Sciatic nerve (tissue), 2 donors: ENCODE results near the gene STAT3. TPM values are rescaled to one million over a fixed set of nuclear protein-coding genes. Genes with fewer than 3 reads are reported as not detected.
"Not testable (repeated sequence)": the region's sequence is repeated elsewhere in the genome, so short reads cannot be mapped to it uniquely, and the experiment has no call there.

ENCODE experiments used
- ATAC-seq: fragments of 200-7000 bp; cut with Tn5 transposase; one replicate; pipeline ENCODE4 v1.9.1; 2020; ENCODE audit warnings: mild to moderate bottlenecking, moderate library complexity
- DNase-seq: peaks from one replicate; pipeline ENCODE4 v3.0.0-alpha.2; 2020; ENCODE audit warnings: low spot score
- intact Hi-C: fragments of 100-400 bp; cut with DNase I; formaldehyde crosslinking; loops from one replicate; pipeline ENCODE4 v1.14.2; 2022
- total RNA-seq: library from RNA; stranded (reverse); fragmentation: NEBNext Ultra II Directional; extraction: Animal tissue kit (Norgen Biotek cat#: 25700); gene quantifications from one replicate; pipeline ENCODE4 v1.2.1, GENCODE V29; 2021
- donor health status: DM: no; HTN: no; CAD: no.
- donor health status: DM: no; HTN: no; CAD: no.

Gene STAT3
- total RNA-seq, 1 donor from 2014 or later, result 284 TPM

DNA sequence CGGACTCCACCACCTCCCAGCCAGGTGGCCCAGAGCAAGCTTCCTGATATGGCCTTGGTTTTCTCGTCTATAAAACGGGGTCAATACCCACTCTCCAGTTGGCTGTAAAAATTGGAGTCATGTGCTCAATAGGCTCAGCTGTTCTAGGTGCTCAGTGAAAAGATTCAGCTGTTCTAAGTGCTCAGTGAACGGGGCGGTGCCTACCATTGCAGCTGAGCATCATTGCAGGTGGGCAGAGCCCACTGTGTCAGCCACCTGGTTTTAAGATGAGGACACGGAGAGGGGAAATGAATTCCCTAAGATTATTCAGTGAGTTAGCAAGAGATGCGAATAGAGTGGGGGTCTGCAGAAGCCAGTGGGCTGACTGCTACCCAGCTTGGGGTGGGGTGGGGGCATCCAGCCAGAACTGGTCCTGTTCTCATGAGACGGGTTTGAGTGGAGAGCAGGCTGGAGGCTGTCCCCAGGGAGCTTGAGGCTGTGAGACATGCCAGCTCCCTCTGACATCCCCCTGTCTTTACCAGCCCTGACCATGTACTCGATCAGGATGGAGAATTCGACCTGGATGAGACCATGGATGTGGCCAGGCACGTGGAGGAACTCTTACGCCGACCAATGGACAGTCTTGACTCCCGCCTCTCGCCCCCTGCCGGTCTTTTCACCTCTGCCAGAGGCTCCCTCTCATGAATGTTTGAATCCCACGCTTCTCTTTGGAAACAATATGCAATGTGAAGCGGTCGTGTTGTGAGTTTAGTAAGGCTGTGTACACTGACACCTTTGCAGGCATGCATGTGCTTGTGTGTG lies 78.1 kb downstream of the STAT3 start:
- DNase-seq (no peak), ATAC-seq (no peak)
- intact Hi-C loops, result loop anchor here (5.0 kb wide), 1 partner anchor 1777 kb away; no protein-coding TSS in a partner anchor

DNA sequence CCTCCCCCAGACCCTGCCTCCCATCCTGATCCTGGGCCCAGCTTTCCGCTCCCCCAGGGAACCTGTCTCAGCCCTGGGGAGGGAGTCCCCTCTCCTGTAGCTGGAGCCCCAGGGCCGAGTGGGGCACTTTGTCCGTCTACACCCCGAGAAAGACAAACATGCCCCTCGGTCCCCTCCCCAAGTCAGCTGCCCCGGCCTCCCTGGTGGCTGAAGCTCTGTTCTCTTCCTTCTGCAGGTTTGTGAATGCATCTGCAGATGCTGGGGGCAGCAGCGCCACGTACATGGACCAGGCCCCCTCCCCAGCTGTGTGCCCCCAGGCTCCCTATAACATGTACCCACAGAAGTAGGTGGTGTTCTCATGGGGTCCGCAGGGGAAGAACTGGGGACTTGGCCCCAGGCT lies 79.1 kb downstream of the STAT3 start:
- intact Hi-C loops, result loop anchor here (5.0 kb wide), 1 partner anchor 1778 kb away; no protein-coding TSS in a partner anchor
- ATAC-seq (no peak), DNase-seq (no peak)

DNA sequence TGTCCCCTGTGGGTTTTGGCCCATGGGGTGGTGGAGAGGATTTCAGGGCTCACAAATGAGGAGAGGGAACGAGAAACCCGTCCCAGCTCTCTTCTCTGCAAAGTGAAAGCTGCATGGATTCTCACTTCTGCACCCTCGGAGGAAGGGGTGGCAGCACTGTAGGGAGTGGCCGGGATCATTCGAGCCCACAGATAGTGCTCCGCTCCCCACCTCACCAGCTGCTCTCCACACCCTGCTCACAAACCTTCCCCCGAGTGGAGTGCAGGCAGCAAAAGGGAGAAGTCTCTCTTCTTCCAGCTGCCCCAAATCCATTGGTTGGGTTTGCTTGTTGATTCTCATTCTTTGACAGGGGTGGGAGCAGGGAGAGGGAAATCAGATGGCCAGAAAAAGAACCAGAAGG lies 79.8 kb downstream of the STAT3 start:
- intact Hi-C loops, result loop anchor here (5.0 kb wide), 1 partner anchor 1779 kb away; no protein-coding TSS in a partner anchor
- DNase-seq (no peak), ATAC-seq (no peak)

DNA sequence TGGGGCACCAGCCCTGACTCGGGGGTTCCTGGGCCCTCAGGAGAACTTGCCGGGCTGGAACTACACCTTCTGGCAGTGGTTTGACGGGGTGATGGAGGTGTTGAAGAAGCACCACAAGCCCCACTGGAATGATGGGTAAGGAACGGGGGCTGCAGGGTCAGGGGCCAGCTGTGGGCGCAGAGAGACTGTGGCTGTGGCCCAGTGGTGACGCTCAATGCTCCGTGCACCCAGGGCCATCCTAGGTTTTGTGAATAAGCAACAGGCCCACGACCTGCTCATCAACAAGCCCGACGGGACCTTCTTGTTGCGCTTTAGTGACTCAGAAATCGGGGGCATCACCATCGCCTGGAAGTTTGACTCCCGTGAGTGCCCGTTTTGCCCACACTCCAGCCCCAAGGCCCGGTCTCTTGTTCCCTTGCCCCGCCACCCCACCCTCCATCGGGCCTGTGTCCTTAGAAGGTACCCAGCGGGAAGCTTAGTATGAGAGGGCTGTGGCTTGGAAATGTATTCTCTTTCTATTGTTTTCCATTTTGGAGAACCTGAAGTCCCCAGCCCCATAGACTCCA lies 80.8 kb downstream of the STAT3 start:
- ATAC-seq (no peak), DNase-seq (no peak)
- intact Hi-C loops, result loop anchor here (5.0 kb wide), 1 partner anchor 1780 kb away; no protein-coding TSS in a partner anchor

DNA sequence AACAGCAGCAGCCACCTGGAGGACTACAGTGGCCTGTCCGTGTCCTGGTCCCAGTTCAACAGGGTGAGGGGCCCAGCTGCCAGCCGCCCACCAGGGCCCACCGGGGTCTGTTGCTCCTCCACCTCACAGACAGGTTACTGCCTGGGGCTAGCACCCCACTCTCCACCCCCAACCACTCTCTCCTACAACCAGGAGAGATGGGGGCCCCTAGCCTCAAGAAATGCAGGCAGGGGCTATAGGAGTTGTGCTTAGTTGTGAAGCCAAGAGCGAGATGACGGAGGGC lies 81.9 kb downstream of the STAT3 start:
- no peak for ATAC-seq
- no peak for DNase-seq
- intact Hi-C loops, result loop anchor here (5.0 kb wide), 1 partner anchor 1781 kb away; no protein-coding TSS in a partner anchor

DNA sequence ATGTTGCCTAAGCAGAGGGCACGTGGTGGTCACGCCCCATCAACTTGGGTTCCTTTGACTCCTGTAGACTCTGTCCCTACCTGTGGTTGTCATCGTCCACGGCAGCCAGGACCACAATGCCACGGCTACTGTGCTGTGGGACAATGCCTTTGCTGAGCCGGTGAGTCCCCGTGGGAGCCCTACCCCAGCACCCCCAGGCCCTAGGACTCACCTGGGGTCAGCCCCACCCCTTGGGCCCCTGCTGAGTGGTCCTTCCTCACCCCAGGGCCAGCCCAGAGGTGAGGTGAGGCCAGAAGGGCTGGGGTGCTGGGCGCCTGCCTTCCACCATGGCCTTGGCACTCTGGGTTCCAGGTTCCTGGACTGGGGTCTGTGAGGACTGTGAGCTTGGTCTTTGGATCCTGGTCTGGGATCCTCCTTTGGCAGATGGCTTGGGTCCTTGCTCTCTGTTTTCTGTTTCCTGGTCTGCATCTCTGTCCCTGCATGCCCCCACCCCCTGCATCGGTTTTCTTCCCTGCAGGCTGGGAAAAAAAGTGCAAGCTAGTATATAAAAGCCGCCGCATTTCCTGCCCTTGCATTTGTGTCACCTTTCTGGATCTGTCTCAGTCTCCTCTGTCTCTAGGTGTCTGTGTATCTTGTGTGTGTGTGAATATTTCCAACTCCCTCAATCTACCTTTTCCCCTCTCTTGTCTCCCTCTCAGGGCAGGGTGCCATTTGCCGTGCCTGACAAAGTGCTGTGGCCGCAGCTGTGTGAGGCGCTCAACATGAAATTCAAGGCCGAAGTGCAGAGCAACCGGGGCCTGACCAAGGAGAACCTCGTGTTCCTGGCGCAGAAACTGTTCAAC lies 82.5 kb downstream of the STAT3 start:
- ATAC-seq (no peak), DNase-seq (no peak)
- intact Hi-C loops, result loop anchor here (5.0 kb wide), 1 partner anchor 1782 kb away; no protein-coding TSS in a partner anchor

DNA sequence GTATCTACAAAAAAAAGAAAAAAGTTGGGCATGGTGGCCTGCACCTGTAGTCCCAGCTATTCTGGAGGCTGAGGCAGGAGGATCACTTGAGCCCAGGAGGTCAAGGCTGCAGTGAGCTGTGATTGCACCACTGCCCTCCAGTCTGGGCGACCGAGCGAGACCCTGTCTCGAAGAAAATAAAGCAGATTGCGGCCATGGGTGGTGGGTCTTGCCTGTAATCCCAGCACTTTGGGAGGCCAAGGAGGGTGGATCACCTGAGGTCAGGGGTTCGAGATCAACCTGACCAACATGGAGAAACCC lies 83.3 kb downstream of the STAT3 start:
- not testable (repeated sequence) for DNase-seq, ATAC-seq
- intact Hi-C loops, result loop anchor here (5.0 kb wide), 1 partner anchor 1782 kb away; no protein-coding TSS in a partner anchor

DNA sequence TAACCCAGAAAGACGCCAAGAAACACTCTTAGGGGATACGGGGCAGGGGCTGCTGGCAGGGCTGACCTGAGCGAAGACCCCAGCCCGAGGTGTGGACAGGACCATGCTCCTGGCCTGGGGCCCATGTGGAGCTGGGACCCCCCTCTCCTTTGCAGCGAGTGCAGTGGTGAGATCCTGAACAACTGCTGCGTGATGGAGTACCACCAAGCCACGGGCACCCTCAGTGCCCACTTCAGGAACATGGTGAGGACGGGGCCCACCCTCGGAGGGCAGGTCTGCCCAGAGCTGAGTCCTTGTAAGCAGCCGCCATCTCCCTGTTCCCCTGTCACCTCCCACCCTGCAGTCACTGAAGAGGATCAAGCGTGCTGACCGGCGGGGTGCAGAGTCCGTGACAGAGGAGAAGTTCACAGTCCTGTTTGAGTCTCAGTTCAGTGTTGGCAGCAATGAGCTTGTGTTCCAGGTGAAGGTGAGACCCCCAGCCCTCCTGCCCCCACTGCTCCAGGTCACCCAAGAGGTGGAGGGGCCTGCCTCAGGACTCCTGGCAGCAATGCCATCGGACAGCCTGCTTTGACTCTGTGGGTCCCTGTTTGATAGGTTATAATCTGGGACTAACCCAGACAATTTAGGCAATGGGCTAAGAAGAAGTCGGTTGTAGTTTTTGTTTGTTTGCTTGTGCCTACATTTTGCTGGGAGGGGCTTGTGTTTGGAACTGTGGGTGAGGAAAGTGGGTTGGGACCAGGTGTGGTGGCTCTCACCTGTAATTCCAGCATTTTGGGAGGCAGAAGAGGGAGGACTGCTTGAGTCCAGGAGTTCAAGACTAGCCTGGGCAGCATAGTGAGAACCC lies 83.8 kb downstream of the STAT3 start:
- DNase-seq, result no peak
- ATAC-seq, result no peak
- intact Hi-C loops, result loop anchor here (5.0 kb wide), 1 partner anchor 1783 kb away; no protein-coding TSS in a partner anchor

DNA sequence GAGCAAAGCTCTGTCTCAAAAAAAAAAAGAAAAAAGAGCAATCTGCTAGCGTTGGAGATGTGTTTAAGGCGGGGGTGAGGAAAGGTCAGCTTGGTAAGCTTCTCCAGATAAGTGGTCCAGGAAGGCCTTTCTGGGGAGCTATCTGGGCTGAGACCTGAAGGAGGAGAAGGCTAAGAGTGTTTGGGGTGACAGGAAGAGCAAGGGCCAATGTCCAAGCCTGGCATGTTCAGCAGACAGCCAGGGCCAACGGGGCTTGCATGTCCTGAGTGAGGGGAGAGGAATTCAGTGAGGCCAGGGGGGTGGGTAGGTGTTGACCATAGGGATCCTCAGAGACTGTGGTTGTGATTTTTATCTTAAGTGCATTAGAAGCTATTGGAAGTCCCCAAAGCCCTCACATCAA lies 84.5 kb downstream of the STAT3 start:
- intact Hi-C loops, result no loop called here
- no peak for ATAC-seq
- no peak for DNase-seq

DNA sequence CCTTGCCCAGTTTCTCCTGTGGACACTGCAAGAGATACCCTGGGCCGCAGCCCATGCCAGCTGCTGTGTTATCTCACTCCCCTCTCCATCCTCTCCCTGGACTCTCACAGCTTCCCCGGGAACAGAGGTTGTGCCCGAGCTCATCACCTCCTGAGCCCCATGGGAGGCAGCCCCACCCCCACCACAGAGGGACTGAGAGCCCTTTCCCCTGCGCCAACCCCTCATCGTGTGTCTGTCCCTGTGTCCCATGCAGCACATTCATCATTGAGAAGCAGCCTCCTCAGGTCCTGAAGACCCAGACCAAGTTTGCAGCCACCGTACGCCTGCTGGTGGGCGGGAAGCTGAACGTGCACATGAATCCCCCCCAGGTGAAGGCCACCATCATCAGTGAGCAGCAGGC lies 87.2 kb downstream of the STAT3 start:
- intact Hi-C loops, result no loop called here
- ATAC-seq (no peak), DNase-seq (no peak)

DNA sequence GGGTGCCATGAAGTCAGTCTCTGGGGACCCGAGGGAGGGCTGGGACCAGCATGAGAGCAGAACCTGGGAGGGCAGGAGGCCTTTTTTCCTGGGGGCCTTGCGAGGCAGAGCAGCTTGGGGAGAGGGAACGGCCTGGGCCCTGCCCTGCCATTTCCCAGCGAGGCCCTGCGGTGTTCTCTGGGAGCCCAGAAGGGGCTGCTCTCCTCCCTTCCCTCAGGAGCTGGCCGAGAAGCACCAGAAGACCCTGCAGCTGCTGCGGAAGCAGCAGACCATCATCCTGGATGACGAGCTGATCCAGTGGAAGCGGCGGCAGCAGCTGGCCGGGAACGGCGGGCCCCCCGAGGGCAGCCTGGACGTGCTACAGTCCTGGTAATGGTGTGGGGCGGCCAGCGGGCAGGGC lies 88.3 kb downstream of the STAT3 start:
- DNase-seq, intact Hi-C loops, ATAC-seq: not testable (repeated sequence)

DNA sequence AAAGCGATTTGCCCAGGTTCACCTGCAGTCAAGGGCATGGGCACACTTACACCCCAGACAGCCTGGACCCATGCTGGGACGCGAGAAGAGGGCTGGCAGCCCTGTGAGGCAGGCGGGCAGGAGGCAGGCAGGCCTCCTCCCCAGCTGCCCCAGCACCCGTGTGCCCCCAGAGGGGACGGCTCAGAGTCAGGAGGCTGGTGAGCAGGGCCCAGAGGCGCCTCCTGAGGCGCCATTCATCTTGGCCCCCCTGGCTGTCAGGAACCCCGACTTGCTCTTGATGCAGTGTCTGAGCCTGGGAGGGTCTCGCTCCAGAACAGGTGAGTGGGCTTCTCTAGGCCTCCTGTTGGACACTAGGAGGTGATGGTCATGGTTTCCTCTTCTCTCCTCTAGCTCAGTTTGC lies 88.9 kb downstream of the STAT3 start:
- DNase-seq, intact Hi-C loops, ATAC-seq: not testable (repeated sequence)

DNA sequence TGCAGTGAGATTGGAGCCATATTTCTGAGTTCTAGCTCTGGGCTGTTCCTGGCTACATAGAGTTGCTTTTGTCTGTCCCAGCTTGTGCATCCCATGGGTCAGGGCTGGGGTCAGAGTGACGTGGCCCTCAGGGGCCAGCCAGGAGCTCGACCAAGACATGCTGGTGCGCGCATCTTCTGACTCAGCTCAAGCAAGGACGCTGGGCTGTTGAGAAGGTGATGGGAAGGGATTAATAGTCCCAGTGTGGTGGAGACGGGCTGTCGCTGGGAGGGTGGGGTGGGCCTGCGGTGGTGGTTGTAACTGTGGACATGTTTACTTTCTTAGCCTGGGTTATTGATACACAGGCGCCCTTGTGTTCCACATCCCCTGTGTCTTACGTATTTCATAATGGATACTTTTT lies 90.5 kb downstream of the STAT3 start:
- DNase-seq, intact Hi-C loops, ATAC-seq: not testable (repeated sequence)

DNA sequence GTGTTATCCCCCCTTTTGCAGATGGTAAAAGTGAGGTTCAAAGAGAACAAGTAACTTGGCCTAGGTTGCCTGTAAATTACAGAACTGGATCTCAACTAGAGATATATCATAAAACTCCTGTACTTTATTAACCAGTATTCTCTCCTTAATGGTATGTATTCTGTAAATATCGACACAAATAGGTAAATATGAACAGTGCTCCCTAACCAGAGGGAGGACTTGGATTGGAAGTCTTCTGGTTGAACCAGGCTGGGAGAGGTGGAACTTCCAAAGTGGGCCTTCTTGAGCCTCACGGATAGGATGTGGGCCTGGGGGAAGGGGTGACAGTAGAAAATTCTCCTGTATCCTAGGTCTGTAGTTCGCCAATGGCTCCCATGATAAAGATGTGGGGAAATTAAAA lies 92.2 kb downstream of the STAT3 start:
- intact Hi-C loops, result no loop called here
- DNase-seq (no peak), ATAC-seq (no peak)

DNA sequence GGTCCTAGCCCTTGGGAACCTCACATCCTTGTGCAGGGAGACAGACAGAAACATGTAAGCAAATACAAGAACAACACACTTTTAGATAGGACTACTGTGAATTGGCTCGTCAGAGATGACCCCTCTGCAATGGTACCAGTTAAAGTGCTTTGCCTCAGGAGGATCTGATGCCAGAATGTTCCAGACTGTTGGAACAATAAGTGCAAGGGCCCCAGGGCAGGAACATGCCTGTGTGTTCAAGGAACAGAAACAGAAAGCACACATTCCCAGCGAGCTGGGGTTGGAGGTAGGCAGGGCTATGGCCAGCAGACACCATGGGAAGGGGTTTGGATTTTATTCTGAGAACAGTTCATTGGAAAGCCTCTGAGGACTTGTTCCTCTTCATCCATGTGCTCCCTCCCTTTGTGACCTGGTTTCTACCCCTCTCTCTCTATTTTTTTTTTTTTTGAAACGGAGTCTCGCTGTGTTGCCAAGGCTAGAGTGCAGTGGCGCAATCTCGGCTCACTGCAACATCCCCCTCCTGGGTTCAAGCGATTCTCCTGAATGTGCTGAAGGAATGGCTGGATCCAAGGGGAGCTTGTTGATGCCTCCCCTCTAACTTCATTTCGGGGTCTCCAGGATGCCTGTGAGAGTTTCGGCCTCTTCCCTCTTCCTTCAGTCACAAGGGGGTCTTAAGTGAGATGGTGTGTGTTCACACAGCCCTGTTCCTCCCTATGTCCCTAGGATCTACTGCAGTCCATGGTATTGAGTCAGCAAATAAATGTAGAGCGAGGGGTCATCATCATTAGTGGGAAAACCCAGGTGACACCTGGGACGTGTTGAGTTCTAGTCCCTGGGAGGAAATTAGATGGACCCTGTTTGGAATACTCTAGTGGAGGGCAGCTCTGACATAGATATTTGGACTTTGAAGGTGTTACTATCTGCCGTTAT lies 93.5 kb downstream of the STAT3 start:
- ATAC-seq (no peak), DNase-seq (no peak)
- intact Hi-C loops, result no loop called here

DNA sequence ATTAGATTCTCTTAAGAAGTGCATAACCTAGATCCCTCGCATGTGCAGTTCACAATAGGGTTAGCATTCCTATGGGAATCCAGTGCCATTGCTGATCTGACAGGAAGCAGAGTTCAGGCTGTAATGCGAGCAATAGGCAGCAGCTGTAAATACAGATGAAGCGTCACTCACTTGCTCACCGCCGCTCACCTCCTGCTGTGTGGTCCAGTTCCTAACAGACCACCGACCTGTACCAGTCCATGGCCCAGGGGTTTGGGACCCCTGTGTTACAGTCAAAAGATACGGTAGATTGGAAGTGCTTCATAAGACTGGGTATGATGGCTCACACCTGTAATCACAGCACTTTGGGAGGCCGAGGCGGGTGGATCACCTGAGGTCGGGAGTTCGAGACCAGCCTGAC lies 97.1 kb downstream of the STAT3 start:
- peak; percentile 38 for DNase-seq
- no peak for ATAC-seq
- intact Hi-C loops, result no loop called here

DNA sequence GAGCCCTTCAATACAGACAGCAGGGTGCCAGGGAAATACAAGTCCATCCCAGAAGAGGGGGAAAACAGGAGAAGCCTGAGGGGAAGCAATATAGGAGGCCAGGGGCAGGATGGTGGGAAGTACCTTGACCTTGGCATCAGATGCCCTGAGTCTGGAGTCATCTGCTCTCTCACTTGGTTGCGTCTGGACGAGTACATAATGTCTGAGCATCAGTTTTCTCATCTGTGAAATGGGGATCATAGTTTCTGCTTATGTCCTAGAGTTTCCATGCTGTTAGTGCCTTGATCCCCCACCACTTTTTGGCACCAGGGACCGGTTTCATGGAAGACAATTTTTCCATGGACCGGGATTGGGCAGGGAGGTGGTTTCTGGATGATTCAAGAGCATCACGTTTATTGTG lies 97.7 kb downstream of the STAT3 start:
- ATAC-seq, result no peak
- intact Hi-C loops, result no loop called here
- DNase-seq, result peak; percentile 37

DNA sequence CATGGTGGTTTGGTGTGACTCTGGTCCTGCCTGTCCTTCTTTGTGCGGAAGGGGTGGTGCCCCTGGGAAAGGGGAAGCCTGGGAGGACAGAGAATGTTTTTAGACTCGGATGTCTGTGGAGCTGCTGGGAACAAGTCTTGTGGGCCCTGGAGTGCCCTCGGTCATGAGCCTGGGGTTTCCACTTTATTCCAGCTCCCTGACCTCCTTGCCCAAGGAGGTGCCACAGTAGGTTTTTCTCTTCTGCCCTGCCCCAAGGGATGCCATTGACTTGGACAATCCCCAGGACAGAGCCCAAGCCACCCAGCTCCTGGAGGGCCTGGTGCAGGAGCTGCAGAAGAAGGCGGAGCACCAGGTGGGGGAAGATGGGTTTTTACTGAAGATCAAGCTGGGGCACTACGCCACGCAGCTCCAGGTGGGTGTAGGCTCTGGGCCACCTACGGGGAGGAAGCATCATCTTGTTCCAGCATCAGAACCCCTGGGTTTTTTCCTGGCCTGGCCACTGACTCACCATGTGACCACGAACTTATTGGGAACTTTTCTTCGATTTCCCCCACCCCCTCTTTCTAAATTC lies 98.5 kb downstream of the STAT3 start:
- intact Hi-C loops, result no loop called here
- no peak for ATAC-seq
- DNase-seq, result peak; percentile 58
